Measurements from ENCODE around the gene ZNF407.

Gene ZNF407

GRCh38 chr18:74896390-74896991 is 298.8 kb downstream of the ZNF407 start:
- DNase-seq, result peak; percentile 22 to 60

- no peak for DNase-seq
These were observed 300.4 kb downstream of the ZNF407 start for GRCh38 chr18:74897971-74898657.

DNA sequence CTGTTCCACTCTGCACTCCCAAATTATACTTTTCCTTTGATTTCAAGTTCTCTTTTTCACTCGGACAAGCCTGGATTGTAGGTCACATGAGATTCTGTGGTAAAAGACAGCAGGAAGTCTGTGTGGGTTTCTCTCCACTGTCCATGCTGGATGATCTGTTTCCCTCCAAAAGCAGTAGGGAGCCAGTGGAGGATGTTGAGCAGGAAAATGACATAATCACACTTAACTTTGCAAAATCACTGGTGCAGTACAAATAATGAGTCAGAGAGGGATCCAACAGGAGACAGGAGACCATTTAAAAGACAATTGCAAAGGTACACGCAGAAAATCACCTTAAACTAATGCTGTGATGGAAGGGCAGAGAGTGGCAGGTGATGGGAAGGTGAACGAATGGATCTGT is 301.3 kb downstream of the ZNF407 start:
- no peak for DNase-seq

DNA sequence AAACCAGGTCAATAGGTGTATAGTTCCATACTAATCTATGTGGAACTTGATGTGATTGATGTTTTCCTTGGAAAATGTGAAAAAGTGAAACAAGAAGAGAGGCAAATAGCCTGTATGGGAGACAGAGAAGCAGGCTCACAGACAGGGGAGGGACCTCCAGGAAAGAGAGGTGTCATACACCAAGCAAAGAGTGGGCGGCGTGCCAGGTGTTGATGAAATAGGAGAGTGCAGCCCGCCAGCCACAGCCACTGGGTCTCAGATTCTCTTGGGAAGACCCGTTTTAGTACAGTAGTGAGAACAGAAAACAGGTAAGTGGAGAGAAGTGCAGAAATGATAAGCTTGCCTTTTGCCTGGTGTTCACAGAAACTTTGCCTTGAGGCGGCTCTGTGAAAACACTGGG is 301.9 kb downstream of the ZNF407 start:
- DNase-seq, result no peak

- peak in 1 of 2 donors; percentile 4 for DNase-seq
These were observed 303.9 kb downstream of the ZNF407 start for GRCh38 chr18:74901362-74902146.

DNA sequence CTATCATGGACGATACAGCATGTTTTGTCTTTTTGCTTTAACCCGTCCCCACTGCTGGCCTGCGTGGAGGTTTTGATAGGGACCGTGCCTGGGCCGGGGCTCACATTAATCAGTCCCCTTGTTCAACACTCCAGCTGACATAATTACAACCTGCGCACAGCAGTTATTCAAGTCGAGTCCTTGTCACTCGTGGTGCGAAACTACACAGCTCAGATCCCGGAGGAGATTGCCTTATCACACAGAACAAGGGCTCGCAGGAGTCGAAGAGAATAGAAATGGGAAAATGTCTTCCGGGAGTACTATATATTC is 304.4 kb downstream of the ZNF407 start:
- DNase-seq, result no peak

DNA sequence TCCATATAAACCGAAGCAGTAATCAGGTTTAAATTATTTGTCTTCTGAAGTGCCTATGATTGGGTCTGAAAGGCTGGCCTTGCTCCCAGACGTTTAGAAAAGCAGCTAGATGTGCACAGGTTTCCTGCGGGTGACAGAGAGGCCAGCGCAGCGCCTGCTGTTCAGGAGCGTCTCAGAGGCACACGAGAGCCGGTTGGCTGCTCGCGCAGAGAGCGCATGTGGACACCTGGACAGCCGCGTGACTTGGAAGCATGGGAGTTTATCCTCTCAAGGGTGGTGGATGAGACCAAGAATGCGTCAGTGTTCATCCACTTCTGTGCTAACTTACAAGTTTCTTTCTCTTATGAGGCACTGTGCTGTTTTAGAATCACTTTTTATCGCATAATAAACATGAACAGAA is 307.6 kb downstream of the ZNF407 start:
- no peak for DNase-seq

DNA sequence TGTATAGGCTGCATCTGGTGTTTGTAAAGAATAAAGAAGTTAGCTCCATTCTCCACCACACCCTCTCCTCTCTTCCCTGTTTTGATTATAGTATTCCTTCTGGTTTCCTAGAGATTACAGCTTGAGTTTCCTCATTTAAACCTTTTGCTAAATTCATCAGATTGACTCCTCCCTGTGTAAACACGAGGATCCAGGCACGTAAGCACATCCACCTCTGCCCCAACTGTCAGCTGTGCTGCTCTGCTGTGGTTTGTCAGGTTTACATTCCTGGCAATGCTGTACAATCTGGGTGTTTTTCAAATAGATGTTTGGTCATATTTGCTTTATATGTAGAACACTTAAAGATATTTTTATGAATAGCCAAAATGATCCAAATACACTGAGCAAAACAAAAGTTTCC is 308.5 kb downstream of the ZNF407 start:
- DNase-seq, result no peak

DNA sequence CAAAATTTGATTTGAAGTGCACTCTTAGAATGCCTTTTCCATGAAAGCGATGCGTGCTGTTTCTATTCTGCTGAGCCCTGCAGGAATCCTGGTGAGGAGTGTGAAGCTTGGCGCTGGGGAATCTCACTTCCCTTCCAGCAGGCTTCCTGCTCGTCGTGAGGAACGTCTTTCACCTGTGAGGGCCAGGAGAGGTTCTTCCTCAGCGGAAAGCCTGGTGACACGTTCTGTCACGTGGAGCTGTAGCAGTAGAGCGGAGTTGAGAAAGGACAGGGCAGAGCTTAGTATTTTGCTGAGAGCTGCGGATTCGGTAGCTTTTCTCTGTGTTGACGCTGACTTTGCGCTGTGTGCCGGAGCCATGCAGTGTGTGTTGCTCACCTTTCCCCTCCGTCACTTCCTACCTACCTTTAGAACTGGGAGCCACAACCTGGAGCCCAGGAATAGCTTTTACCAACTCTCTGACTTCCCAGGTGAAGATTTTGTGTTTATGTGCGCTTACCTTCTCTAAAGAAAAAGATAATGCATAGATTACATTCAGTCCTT is 316.5 kb downstream of the ZNF407 start:
- DNase-seq, result no peak

GRCh38 chr18:74914648-74915047 is 317.0 kb downstream of the ZNF407 start:
- DNase-seq, result no peak

DNA sequence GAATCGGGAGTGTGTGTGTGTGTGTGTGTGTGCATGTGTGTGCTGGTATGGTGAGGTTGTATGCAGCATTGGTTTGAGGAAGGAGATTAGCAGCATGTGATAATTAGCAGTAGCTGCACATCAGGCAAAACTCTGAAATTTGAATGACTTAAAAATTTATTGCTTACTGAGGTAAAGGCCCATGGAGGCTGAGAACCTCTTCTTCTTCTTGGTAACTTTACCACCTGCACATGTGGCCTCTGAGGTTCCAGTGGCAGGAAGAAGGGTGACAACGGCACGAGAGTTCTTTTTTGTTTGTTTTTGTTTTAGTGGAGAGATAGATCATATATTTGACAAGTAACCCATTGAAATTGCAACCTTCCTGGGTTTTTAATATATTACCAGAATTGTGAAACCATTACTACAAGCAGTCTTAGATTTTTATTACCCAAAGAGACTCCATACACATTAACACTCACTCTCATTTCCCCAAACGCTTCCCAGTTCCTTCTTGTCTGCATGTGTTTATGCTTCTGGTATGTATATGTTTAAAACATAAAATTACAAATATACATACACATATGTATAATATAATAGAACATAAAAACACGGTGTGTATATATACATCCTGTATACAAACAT is 319.2 kb downstream of the ZNF407 start:
- no peak for DNase-seq

GRCh38 chr18:74918276-74918790 is 320.7 kb downstream of the ZNF407 start:
- DNase-seq, result no peak

DNA sequence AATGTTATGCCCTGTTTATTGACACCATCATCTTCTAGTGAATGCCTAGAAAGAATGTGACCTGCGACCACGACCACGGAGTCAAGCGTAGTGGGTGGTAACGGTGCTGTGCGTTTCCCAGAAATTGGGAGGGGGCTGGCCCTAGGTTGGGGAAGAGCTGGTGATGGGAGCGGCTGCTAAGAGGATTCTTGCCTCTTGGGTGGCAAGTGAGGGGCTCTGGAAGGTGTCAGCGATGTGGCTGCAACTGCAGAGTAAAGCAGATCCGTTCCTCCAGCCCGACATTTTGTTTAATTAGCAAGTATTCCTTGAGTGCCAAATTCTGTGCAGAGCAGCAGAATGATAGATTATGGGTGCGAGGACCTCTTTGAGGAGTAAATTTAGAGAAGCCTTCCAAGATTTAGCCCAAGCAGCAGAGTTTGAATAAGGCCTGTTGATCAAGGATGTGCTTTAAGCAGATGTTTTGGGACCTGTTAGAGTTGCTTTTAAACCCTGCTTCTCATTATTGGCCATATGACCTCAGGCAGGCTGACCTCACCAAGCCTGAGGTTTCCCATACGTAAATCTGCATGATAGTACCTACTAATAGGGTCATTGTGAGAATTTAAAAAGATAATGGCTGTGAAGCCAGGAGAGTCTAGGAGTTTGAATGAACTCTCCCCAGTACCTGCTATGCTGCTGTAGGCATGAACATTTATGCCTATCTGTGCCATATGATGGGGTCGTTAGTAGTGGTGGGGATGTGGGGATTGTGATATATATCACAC is 323.6 kb downstream of the ZNF407 start:
- no peak for DNase-seq

- DNase-seq, result no peak
These were observed 328.4 kb downstream of the ZNF407 start for GRCh38 chr18:74926051-74926450.

DNA sequence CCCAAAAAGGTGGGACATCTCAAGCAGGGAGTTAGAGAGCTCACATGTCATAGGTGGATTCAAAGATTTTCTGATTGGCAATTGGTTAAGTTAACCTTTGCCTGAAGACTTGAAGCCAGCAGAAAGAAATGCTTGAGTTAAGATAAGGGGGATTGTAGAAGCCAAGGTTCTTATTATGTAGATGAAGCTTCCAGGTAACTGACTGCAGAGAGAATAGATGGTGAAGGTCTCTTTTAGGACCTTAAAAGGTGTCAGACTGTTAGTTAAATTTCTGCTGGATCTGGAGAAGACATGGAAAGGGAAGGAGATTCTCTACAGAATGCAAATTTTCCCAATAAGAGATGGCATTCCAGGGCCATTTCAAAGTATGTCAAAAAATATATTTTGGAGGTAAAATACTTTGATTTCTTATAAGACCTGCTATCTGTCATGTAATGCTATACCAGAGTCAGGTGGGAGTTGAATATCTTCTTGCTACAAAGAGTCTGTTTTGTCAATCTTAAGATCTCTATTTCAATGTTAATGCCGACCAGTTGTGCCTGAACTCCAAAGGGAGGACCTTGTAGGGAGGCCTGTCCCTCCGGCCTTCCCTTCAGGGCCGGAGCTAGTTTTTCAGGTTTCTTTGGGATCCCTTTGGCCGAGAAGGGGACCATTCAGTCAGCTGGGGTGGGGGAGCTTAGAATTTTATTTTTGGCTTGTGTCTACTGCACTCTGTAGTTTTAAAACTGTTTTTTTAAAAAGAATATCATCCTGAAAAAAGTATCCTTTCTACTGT is 330.7 kb downstream of the ZNF407 start:
- no peak for DNase-seq

DNA sequence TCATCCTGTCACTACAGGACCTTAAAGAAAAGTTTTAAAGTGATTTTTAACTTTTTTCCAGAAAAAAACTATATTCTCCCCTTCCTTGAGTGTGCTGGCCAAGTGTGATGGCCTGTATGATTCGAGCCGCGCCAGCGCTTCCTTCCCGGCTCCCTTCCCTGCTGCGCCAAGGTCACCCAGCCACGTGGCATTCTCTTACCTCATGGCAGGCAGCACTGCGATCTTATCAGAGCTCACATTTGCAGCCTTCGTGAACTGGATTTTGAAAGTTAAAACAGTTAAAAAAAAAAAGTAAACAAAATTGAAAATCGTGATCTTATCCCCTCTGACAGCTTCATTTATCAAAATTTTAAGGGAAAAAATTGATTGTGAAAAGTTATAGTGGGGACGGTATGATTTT is 331.4 kb downstream of the ZNF407 start:
- DNase-seq, result no peak

DNA sequence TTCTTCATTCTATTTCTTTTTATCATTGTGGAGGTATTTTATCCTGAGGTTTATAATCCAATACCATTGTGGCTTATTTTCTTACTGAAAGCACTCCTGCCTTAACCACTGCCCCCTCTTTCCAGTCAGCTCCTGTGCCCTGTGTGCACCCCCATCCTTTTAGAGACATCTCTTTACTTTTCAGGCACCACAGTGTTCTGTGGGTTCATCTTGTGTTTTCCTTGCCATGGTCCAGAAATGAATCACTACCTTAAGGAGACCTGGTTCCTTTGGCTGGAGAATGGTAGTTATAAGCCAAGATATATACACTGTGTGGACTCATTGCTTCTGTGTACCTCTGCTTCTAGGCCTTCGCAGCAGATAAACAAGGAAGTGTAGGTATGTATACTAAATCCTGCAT is 332.9 kb downstream of the ZNF407 start:
- no peak for DNase-seq

GRCh38 chr18:74933930-74934329 is 336.3 kb downstream of the ZNF407 start:
- no peak for DNase-seq

DNA sequence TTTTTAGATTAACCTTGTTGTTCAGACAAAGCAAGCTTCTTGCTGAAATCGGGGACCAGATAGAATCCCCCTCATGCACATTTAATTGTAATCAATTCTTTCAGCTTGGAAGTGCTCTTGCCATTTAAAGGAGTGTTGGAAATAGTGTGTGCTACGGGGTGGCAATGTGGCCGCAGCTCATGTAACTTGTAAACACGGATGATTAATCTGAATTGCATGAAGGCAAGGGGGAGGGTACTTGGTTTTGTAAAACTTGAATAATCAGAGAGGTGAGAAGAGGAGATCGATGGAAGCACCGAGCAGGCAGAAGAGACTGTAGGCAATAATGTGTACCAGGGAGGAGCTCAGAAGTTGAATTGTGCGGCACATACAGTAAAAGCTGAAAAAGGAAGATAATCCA is 337.8 kb downstream of the ZNF407 start:
- no peak for DNase-seq

- DNase-seq, result no peak
These were observed 338.7 kb downstream of the ZNF407 start for GRCh38 chr18:74936343-74936742.

GRCh38 chr18:74937291-74937690 is 339.6 kb downstream of the ZNF407 start:
- no peak for DNase-seq

- no peak for DNase-seq
These were observed 343.2 kb downstream of the ZNF407 start for GRCh38 chr18:74940856-74941255.

All from CD4-positive, alpha-beta T cell treated with Interferon alpha-2 for 1 hour (primary cell).